Measurements from ENCODE around the gene ACSL3. TPM values are rescaled to one million over a fixed set of nuclear protein-coding genes. Genes with fewer than 3 reads are reported as not detected.
A peak's percentile ranks its signal among the peaks of the same experiment; 100 is the strongest.
"Not testable (repeated sequence)": the region's sequence is repeated elsewhere in the genome, so short reads cannot be mapped to it uniquely, and the experiment has no call there.

The ACSL3 gene
- total RNA-seq, 1 experiment from 2014 or later, result 85.2 TPM

GRCh38 chr2:222915092-222915957 is 54.5 kb downstream of the ACSL3 start:
- H3K4me1 ChIP-seq (ENCODE audit: control insufficient read depth, insufficient read depth, low read length), result peaks cover 2% of the 10 kb centered on the region; the same call in 1 of the 2 replicates
- intact Hi-C loops (cut with micrococcal nuclease; ENCODE audit: unreplicated experiment), result no loop called here
- no peak overlapping the region for H3K4me3 ChIP-seq (ENCODE audit: low read depth in 2 of 2, low read length in 2 of 2)
- in situ Hi-C loops (cut with HindIII; ENCODE audit: low pct_unique_long_range_greater_than_20kb, low sequenced_read_pairs), result no loop called here
- DNase-seq (ENCODE audit: low read depth, low spot score), result no peak
- peaks cover 21% of the 10 kb centered on the region for H3K36me3 ChIP-seq (ENCODE audit: control insufficient read depth, insufficient read depth, low read length)
- no peaks in the 10 kb centered on the region for H3K27me3 ChIP-seq (ENCODE audit: control insufficient read depth, insufficient read depth, low read length)
- H3K27ac ChIP-seq (ENCODE audit: low read length), result no peak overlapping the region
- TF ChIP-seq TCF7L2 (IDR thresholded peaks at IDR 0.05; ENCODE audit: low read depth, low read length), result no peak
- TF ChIP-seq, protein P1, sequence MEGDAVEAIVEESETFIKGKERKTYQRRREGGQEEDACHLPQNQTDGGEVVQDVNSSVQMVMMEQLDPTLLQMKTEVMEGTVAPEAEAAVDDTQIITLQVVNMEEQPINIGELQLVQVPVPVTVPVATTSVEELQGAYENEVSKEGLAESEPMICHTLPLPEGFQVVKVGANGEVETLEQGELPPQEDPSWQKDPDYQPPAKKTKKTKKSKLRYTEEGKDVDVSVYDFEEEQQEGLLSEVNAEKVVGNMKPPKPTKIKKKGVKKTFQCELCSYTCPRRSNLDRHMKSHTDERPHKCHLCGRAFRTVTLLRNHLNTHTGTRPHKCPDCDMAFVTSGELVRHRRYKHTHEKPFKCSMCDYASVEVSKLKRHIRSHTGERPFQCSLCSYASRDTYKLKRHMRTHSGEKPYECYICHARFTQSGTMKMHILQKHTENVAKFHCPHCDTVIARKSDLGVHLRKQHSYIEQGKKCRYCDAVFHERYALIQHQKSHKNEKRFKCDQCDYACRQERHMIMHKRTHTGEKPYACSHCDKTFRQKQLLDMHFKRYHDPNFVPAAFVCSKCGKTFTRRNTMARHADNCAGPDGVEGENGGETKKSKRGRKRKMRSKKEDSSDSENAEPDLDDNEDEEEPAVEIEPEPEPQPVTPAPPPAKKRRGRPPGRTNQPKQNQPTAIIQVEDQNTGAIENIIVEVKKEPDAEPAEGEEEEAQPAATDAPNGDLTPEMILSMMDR (IDR thresholded peaks at IDR 0.05), result peak; percentile 73; the same call in 1 of the 2 replicates
- ChIA-PET CTCF (interaction anchor here (0.6 to 0.9 kb wide), 3 partner anchors 12 to 698 kb away, joined by 3 to 5 read pairs (median 3); no protein-coding TSS in a partner anchor), POLR2A (no interaction called here)
- BruUV-seq (replicated peaks), result no TSS peak
- no peaks in the 10 kb centered on the region for H3K9me3 ChIP-seq (ENCODE audit: control insufficient read depth, insufficient read depth, low read depth, low read length)
- no peak for ATAC-seq

- intact Hi-C loops (cut with micrococcal nuclease; ENCODE audit: unreplicated experiment), result no loop called here
- POLR2A ChIA-PET, result no interaction called here
Observed at GRCh38 chr2:222916229-222917197, 55.7 kb downstream of the ACSL3 start.

DNA sequence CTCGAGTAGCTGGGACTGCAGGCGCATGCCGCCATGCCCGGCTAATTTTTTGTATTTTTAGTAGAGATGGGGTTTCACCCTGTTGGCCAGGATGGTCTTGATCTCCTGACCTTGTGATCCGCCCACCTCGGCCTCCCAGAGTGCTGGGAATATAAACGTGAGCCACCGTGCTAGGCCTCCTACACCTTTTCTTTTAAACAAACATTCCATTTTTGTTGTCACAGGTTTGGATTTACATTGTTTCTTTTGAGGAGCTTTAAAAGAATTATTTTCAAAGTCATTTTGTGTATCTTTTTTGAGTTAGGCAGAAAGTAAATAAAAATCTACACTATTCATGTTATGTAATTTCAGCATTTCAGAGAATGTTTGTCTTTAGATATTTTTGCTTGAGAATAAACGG is 56.4 kb downstream of the ACSL3 start:
- intact Hi-C loops (cut with micrococcal nuclease; ENCODE audit: unreplicated experiment); POLR2A ChIA-PET; ATAC-seq; BruUV-seq (replicated peaks); H3K4me3 ChIP-seq (ENCODE audit: low read depth in 2 of 2, low read length in 2 of 2); CTCF ChIA-PET; H3K4me1 ChIP-seq (ENCODE audit: control insufficient read depth, insufficient read depth, low read length); H3K9me3 ChIP-seq (ENCODE audit: control insufficient read depth, insufficient read depth, low read depth, low read length); H3K27ac ChIP-seq (ENCODE audit: low read length); DNase-seq (ENCODE audit: low read depth, low spot score); H3K27me3 ChIP-seq (ENCODE audit: control insufficient read depth, insufficient read depth, low read length); in situ Hi-C loops (cut with HindIII; ENCODE audit: low pct_unique_long_range_greater_than_20kb, low sequenced_read_pairs): not testable (repeated sequence)
- peaks cover 31% of the 10 kb centered on the region for H3K36me3 ChIP-seq (ENCODE audit: control insufficient read depth, insufficient read depth, low read length)

More at GRCh38 chr2:222916229-222917197, 55.7 kb downstream of the ACSL3 start:
- H3K36me3 ChIP-seq (ENCODE audit: control insufficient read depth, insufficient read depth, low read length), result peaks cover 25% of the 10 kb centered on the region
- no peak overlapping the region for H3K27ac ChIP-seq (ENCODE audit: low read length)
- peaks cover 2% of the 10 kb centered on the region; the same call in 1 of the 2 replicates for H3K4me1 ChIP-seq (ENCODE audit: control insufficient read depth, insufficient read depth, low read length)
- TF ChIP-seq TCF7L2 (IDR thresholded peaks at IDR 0.05; ENCODE audit: low read depth, low read length) (no peak), POLR2AphosphoS5 (IDR thresholded peaks at IDR 0.05; ENCODE audit: low read depth, low read length) (no peak), SIN3A (IDR thresholded peaks at IDR 0.05; ENCODE audit: borderline replicate concordance, insufficient read depth, low read depth, low read length) (no peak)
- TF ChIP-seq, protein P2, sequence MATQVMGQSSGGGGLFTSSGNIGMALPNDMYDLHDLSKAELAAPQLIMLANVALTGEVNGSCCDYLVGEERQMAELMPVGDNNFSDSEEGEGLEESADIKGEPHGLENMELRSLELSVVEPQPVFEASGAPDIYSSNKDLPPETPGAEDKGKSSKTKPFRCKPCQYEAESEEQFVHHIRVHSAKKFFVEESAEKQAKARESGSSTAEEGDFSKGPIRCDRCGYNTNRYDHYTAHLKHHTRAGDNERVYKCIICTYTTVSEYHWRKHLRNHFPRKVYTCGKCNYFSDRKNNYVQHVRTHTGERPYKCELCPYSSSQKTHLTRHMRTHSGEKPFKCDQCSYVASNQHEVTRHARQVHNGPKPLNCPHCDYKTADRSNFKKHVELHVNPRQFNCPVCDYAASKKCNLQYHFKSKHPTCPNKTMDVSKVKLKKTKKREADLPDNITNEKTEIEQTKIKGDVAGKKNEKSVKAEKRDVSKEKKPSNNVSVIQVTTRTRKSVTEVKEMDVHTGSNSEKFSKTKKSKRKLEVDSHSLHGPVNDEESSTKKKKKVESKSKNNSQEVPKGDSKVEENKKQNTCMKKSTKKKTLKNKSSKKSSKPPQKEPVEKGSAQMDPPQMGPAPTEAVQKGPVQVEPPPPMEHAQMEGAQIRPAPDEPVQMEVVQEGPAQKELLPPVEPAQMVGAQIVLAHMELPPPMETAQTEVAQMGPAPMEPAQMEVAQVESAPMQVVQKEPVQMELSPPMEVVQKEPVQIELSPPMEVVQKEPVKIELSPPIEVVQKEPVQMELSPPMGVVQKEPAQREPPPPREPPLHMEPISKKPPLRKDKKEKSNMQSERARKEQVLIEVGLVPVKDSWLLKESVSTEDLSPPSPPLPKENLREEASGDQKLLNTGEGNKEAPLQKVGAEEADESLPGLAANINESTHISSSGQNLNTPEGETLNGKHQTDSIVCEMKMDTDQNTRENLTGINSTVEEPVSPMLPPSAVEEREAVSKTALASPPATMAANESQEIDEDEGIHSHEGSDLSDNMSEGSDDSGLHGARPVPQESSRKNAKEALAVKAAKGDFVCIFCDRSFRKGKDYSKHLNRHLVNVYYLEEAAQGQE (IDR thresholded peaks at IDR 0.05; ENCODE audit: insufficient read depth in 1 of 2, low read depth in 2 of 2, low read length in 1 of 2), result no peak
- TF ChIP-seq, protein P1 (IDR thresholded peaks at IDR 0.05), result no peak; the same call in 1 of the 2 replicates
- CTCF ChIA-PET, result no interaction called here
- no peaks in the 10 kb centered on the region for H3K9me3 ChIP-seq (ENCODE audit: control insufficient read depth, insufficient read depth, low read depth, low read length)
- ATAC-seq (no peak), DNase-seq (ENCODE audit: low read depth, low spot score) (no peak)
- no TSS peak for BruUV-seq (replicated peaks)
- H3K4me3 ChIP-seq (ENCODE audit: low read depth in 2 of 2, low read length in 2 of 2), result no peak overlapping the region
- H3K27me3 ChIP-seq (ENCODE audit: control insufficient read depth, insufficient read depth, low read length), result no peaks in the 10 kb centered on the region
- in situ Hi-C loops (cut with HindIII; ENCODE audit: low pct_unique_long_range_greater_than_20kb, low sequenced_read_pairs), result no loop called here

Data from Panc1 (cell line).